AG04450 (cell line): Measurements from ENCODE around the gene CD3G. TPM values are rescaled to one million over a fixed set of nuclear protein-coding genes. Genes with fewer than 3 reads are reported as not detected.

Experiments
- CTCF ChIA-PET: fragments of 300-600, 350-600 bp; formaldehyde crosslinking; extraction: SDS; loops from one replicate; lab custom pipeline; 2022; ENCODE audit warnings: antibody characterized with exemption, inconsistent platforms; lab: Charles Lee
- POLR2A ChIA-PET: fragments of 350-600 bp; formaldehyde crosslinking; extraction: SDS; loops from one replicate; lab custom pipeline; 2021; ENCODE audit warnings: antibody characterized with exemption, inconsistent platforms; lab: Yijun Ruan, JAX
- DNase-seq: peaks from one replicate; pipeline ENCODE4 v3.0.0-alpha.2; 2011; ENCODE audit warnings: low read depth, low spot score
- H3K27ac ChIP-seq: one replicate; pipeline ENCODE4 v1.5.1; 2012; ENCODE audit warnings: low read depth, low read length, control low read depth
- H3K27me3 ChIP-seq: one replicate; pipeline ENCODE4 v1.6.0; 2012; ENCODE audit warnings: low read length; ENCODE audit not compliant: control insufficient read depth, insufficient read depth
- H3K4me3 ChIP-seq: 2 replicates; pipeline ENCODE4 v1.5.1; 2011; ENCODE audit warnings: mild to moderate bottlenecking, low read depth, low read length, control low read depth
- H3K9me3 ChIP-seq: 2 replicates; pipeline ENCODE4 v1.5.1; 2012; ENCODE audit warnings: low read length; ENCODE audit not compliant: control insufficient read depth, insufficient read depth
- CTCF ChIP-seq: IDR thresholded peaks from 2 replicates; pipeline ENCODE4 v1.5.1; 2011; ENCODE audit warnings: low read depth, low read length, control low read depth, inconsistent platforms
- polyA plus RNA-seq: library from polyadenylated mRNA; depleted of rRNA; stranded (reverse); fragments of >200 nt; gene quantifications from 2 replicates; pipeline ENCODE4 v1.2.3, GENCODE V29; 2011

CD3G gene
- polyA plus RNA-seq, 1 experiment: not detected

DNA sequence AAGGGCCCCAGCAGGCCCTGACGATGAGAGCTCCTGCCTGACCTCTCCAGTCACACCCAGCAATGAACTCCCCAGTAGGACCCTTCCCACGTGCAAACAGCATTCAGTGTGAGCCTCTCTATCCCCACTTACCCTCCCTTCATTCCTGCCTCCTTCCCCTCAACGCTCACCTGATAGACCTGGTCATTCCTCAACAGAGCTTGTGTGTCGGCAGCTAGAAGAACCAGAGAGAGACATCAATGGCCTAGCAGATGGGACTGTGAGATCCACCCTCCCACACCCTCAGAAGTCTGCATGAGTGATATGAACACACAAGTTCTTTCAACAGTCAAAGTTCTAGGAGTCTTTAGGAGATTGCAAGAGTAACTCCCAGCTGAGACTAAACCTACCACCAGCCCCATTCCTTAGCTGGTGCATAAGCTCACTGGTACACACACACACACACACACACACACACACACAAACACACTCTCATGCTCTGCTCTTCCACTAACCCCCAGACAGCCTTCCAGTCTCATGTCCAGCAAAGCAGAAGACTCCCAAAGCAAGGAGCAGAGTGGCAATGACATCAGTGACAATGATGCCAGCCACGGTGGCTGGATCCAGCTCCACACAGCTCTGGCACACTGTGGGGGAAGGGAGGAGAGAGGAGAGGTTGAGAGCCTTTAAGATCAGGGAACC, 4.7 kb upstream of the CD3G start:
- no peak for DNase-seq
- no peaks in the 10 kb centered on the region for H3K27me3 ChIP-seq
- no peak for TF ChIP-seq CTCF
- H3K9me3 ChIP-seq: no peaks in the 10 kb centered on the region
- CTCF ChIA-PET: interaction anchor here (0.8 to 1.0 kb wide), 2 partner anchors 12 to 14 kb away, joined by 3 to 4 read pairs; no protein-coding TSS in a partner anchor
- H3K27ac ChIP-seq: no peak overlapping the region
- H3K4me3 ChIP-seq: no peak overlapping the region
- POLR2A ChIA-PET: no interaction called here

DNA sequence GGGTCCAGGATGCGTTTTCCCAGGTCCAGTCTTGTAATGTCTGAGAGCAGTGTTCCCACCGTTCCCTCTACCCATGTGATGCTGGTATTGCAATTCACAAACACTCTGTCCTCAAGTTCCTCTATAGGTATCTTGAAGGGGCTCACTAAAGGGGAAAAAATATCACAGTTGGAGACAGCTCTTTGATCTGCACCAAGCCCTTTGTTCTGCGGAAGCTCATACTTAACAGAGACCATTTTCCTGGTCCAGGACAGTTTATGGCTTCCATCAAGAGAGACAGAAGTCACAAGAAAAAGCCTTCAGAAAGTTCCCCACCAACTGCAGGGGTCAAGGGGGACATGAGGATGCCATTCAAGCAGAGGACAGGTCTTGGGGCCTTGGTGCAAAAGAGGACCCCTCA, 3.7 kb upstream of the CD3G start:
- CTCF ChIA-PET: interaction anchor here (1.0 kb wide), 2 partner anchors 10 to 142 kb away, joined by 3 to 5 read pairs; no protein-coding TSS in a partner anchor

DNA sequence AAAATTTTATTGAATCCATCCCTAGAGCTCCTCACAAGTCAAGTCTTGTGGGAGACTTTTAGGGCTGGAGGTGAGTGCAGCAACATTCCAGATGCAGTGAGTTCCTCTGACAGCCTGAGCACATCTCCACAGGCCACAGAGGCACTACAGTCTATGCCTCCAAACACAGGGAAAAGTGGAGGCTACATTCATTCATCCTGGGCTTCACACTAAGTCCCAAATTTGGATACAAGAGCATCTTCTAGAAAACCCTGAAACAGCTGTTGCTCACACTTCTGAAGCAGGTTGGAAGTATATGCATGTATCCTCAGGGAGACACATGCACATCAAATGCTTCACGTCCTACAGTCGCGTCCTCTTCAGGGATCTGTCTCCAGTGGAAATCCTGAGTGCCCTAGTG, 2.9 kb upstream of the CD3G start:
- CTCF ChIA-PET: no interaction called here
- TF ChIP-seq CTCF: no peak
- H3K27me3 ChIP-seq: no peaks in the 10 kb centered on the region
- no peak overlapping the region for H3K27ac ChIP-seq
- POLR2A ChIA-PET: no interaction called here
- no peak for DNase-seq
- no peak overlapping the region for H3K4me3 ChIP-seq
- H3K9me3 ChIP-seq: no peaks in the 10 kb centered on the region

More for the DNA sequence above, 3.7 kb upstream of the CD3G start:
- H3K9me3 ChIP-seq: no peaks in the 10 kb centered on the region
- no peaks in the 10 kb centered on the region for H3K27me3 ChIP-seq
- no peak overlapping the region for H3K27ac ChIP-seq
- no peak for DNase-seq
- POLR2A ChIA-PET: no interaction called here
- no peak overlapping the region for H3K4me3 ChIP-seq
- TF ChIP-seq CTCF: no peak

- no peak for TF ChIP-seq CTCF
- no peak for DNase-seq
- Histone ChIP-seq H3K4me3 (no peak overlapping the region), H3K27ac (no peak overlapping the region), H3K27me3 (no peaks in the 10 kb centered on the region), H3K9me3 (no peaks in the 10 kb centered on the region)
- ChIA-PET CTCF (no interaction called here), POLR2A (no interaction called here)
Measured at GRCh38 chr11:118341815-118342489, 2.2 kb upstream of the CD3G start.
